SIG-M5 (cell line): ENCODE data around the gene BCL6B.
"Not testable (repeated sequence)": the region's sequence is repeated elsewhere in the genome, so short reads cannot be mapped to it uniquely, and the experiment has no call there.

Source experiments
- DNase-seq: peaks from one replicate; lab custom pipeline; 2025; lab: John Stamatoyannopoulos, UW

The BCL6B gene

GRCh38 chr17:7029096-7029495, 6.2 kb downstream of the BCL6B start:
- no peak for DNase-seq

DNA sequence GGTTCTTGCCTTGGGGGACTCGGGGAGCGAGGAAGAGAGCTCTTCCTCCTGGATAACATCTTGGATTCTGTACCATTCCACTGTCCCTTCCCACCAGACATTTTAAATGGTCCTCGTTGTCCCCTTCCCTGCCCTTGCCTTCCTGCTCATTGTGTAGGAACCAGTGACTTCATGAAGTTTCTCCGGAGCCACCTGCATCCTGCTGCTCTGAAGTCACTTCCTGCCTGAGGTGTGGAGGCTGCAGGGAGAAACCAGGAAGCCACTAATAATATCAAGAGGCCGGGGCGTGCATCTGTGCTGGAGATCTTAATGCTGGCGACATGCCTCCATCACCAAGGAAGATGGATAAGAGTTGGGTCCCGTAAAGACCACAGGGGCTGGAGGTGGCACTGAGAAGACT, 6.8 kb downstream of the BCL6B start:
- DNase-seq = no peak

DNA sequence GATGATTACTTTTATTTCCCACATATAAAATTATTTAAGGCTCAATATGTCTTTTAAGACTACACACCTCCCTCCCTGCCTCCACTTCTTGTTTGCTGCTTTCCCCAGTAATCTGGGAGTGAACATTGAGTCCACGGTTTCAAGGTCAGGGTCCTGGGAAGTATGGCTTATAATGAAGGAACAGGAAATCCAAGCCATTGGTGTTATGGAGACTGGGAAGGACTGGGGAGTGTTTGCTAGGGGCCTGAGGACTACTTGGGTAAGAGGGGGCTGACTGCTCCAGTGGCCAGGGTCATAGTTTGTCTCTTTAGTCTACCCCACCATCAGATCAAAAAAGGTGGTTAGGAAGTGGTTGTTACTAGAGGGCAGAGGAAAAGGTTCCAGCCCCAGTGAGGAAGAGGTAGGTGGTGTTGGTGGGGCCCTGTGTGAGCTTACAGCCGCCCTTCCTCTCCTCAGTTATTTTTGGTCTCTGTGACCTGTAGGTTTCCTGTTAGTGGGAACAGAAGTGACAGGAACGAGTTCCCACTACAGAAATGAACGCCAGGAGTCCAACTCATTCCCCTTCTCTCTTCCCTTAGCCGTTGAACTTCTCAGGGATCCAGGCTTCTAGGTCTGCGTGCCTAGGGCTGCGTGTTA, 12.2 kb downstream of the BCL6B start:
- no peak for DNase-seq

GRCh38 chr17:7035591-7036368, 12.9 kb downstream of the BCL6B start, which contains the start of gene SLC16A13:
Gene SLC16A13 (plus strand): TSS chr17:7036015. CDS start chr17:7036383, 368 bp downstream.
- peak; percentile 64 for DNase-seq

DNA sequence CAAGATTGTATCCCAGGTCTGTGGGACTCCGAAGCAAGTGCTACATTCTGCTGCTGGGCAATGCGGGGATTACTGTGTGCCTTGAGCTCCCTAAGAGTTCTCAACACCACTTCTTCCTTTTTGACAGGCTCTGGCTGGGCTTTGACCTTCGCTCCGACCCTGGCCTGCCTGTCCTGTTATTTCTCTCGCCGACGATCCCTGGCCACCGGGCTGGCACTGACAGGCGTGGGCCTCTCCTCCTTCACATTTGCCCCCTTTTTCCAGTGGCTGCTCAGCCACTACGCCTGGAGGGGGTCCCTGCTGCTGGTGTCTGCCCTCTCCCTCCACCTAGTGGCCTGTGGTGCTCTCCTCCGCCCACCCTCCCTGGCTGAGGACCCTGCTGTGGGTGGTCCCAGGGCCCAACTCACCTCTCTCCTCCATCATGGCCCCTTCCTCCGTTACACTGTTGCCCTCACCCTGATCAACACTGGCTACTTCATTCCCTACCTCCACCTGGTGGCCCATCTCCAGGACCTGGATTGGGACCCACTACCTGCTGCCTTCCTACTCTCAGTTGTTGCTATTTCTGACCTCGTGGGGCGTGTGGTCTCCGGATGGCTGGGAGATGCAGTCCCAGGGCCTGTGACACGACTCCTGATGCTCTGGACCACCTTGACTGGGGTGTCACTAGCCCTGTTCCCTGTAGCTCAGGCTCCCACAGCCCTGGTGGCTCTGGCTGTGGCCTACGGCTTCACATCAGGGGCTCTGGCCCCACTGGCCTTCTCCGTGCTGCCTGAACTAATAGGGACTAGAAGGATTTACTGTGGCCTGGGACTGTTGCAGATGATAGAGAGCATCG, 15.4 kb downstream of the BCL6B start:
- no peak for DNase-seq

- no peak for DNase-seq
Observed at GRCh38 chr17:7039832-7040231, 17.0 kb downstream of the BCL6B start.

DNA sequence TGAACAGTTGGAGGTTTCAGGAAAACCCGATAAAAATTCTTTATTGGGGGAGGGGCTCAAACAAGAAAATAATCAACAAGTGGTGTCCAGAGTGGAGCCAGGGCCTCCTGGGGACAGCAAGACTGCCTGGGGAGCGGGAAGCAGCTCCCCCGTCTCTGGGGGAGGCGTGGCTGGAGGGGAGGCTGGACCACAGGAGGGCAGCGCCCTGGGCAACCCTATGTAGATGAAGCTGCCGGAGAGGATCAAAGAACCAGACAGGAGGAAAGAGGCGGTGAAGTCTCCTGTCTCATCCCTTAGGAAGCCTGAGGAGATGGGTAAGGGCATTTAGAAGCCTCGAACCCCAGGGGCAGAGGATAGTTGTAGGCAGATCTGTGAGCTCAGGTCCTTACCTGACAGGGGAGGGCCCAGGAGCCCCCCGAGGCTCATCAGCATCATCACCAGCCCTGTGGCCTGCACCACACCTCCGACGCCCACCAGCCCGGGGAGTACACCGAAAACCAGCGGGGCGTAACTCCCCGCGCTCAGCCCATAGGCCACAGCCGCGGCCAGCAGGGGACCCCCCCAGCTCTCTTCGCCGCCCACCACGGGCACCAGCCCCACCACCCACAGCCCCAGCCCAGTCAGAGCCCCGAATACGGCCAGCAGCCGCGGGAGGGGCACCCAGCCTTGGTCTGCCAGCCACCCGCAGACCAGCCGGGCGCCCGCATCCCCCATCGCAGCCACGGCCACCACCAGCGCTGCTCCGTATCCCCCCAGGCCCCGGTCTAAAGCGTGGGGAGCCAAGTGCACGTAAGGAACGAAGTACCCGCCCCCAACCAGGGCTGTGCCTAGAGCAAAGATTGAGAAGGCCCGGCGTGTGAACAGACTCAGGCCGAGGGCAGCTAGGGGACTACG, 19.0 kb downstream of the BCL6B start:
- no peak for DNase-seq

DNA sequence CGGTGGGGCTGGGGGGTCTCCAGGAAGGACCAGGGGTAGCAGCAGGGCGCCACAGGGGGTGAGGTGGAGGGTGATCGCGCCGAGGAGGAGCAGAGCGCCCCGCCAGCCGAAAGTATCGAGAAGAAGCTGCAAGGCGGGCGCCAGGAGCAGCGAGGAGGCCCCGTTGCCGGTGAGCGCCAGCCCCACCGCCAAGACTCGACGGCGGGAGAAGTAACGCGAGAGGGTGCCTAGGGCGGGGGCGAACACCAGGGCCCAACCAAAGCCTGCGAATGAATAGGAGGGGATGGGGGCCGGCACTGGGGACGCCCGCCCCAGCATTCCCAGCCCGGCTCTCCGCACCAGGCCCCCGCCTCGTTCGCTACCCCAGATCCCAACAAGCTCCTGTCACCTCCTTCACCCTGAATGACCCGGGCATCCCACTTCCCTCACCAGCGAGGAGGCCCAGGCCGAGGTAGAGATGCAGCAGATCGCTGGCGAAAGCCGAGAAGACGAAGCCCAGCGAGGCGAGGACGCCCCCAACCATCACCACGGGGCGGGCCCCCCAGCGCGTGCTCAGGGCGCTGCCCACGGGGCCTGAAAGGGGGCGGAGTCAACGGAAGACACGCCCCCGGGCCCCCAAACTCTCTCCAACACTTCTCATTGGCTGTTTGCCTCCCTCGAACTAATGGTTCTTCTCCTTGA, 19.8 kb downstream of the BCL6B start:
- no peak for DNase-seq

GRCh38 chr17:7043182-7043496, 20.3 kb downstream of the BCL6B start:
- no peak for DNase-seq

- no peak for DNase-seq
Observed at GRCh38 chr17:7043497-7044198, 20.8 kb downstream of the BCL6B start, which contains the start of gene SLC16A11. Gene SLC16A11 (minus strand): TSS chr17:7044092. CDS start chr17:7043513, 579 bp downstream.

DNA sequence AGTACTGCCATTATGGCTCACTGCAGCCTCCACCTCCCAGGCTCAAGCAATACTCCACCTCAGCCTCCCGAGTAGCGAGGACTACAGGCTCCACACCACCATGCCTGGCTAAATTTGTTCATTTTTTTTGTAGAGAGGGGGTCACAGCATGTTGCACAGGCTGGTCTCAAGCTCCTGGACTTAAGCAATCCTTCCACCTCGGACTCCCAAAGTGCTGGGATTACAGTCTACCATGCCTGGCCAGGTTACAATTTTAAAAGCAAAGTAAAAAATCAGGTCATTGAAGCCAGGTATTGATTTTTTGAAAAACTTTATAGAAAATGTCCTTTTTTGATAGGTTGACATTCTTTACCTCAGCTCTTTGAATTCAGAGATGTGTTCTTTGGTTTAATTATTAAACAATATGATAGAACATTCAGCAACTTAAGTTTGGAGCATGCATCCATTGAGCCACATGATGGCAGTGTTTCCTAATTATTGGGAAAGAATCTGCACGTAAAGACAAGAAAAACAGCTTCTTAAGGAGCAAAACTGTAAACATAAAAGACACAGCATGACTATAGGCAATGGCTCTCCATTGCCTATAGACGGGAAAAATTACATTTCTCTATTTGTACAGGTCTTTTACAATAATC, 22.8 kb downstream of the BCL6B start:
- DNase-seq = no peak

DNA sequence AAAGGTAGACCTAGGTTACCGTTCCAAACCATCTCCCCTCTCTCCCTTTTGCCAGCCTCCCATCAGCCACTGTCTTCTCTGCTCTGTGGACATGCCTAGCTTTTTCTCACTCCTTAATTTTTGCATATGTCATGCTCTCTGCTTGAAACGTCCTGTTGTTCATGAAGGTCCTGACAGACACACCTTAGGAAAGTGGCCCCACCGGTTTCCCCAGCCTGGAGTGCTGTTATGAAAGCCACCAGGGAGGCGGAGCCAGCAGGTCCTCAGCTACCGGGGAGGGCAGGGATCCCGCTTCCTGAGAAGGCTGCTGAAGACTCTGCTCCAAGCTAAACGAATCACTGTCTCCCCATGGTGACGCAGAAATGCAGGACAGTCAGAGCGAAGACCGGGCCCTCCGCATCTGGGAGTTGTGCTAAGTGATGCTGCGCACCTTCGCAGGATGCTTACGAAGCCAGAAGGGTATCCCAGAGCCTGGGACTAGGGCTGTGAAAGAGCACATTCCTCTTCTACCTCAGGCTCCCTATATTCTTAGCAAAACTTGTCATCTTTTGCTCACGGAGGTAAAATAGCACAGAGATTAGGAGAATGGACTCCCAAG, 23.4 kb downstream of the BCL6B start:
- no peak for DNase-seq

- not testable (repeated sequence) for DNase-seq
Observed at GRCh38 chr17:7046725-7047397, 24.0 kb downstream of the BCL6B start.

DNA sequence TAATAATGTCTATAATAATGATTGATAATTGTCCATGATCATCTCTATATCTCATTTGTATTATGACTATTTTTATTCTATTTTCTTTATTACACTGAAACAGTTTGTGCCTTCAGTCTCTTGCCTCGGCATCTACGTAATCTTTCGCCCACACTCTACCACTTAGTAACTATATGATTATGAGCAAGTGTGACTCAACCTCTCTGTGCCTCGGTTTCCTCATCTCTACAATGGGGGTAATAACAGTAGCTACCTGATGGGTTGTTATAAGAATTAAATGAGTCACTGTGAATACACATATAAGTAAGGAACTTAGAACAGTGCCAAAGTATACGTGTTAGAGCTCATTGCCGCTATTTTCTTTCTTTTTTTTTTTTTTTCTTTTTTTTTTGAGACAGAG, 24.7 kb downstream of the BCL6B start:
- DNase-seq = no peak

GRCh38 chr17:7048968-7049367, 26.1 kb downstream of the BCL6B start:
- DNase-seq = no peak

DNA sequence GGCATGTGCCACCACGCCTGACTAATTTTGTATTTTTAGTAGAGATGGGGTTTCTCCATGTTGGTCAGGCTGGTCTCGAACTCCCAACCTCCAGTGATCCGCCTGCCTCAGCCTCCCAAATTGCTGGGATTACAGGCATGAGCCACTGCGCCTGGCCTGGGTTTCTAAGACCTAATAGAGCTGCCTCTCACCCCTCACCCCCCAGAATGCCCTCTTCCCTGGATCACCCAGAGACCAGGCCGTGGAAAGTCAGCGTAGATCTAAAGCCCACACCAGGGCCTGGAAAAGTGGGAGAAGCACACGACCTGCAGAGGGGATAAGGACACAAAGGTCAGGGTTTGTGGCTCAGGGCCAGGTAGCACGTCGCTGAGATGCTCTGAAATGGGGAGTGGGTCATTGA, 27.7 kb downstream of the BCL6B start:
- DNase-seq = not testable (repeated sequence)

DNA sequence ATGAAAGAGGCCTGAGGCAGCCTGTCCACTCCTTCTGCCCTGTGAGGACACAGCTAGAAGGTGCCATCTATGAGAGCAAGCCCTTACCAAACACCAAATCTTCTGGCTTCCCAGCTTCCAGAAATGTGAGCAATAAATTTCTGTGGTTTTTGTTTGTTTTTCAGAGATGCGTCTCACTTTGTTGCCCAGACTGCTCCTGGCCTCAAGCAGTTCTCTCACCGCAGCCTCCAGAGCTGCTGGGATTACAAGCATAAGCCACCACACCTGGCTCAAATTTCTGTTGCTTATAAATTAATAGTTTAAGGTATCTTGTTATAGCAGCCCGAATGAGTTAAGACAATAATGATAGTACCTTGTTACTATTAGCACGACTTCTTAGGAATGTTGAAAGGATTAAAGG, 33.5 kb downstream of the BCL6B start:
- DNase-seq = no peak

DNA sequence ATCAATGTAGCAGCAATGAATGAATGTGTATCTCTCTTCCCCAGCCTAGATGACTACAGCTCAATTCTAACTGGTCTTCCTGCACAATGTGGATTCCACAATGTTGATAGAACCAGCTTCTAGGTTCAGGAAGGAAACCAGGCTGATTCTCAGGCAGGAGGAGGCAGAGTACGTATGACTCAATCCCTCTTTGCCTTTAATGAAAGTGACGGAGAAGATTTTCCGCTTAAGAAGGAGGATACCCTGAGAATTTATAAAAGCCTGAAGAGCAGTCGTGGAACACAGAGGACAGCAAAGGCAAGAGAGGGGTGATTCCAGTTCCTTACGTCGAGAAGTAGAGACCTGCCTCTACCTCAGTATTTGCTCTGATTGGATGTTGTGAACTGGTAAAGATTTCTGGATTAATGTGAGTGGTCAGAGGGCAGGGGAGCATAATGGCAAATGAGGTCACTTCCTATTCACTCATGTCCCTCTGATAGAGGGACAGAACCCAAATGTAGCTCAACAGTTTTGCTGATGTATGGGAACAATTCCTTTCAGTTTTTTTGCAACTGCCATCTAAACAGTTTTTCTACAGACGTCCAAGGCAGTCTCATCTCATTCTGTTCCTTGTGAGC, 36.1 kb downstream of the BCL6B start:
- no peak for DNase-seq
